ENCODE results near the gene SP6.

- TF ChIP-seq CTCF (IDR thresholded peaks at IDR 0.05; ENCODE audit: poor library complexity) (no peak), EZH2phosphoT487 (IDR thresholded peaks at IDR 0.05; ENCODE audit: low read depth, severe bottlenecking, unreplicated experiment) (no peak), EZH2 (IDR thresholded peaks at IDR 0.05; ENCODE audit: borderline replicate concordance) (no peak)
Observed at GRCh38 chr17:47882247-47882646, 31.3 kb upstream of the SP6 start.

Measured in hepatocyte (in vitro differentiated cells).